Lung (tissue), 12 donors: ENCODE measurements around the gene COPA. TPM values are rescaled to one million over a fixed set of nuclear protein-coding genes. Genes with fewer than 3 reads are reported as not detected.

ENCODE experiments used
- ATAC-seq: fragments of 200-7000 bp; cut with Tn5 transposase; one replicate; pipeline ENCODE4 v1.9.1; 2020; ENCODE audit warnings: moderate number of reproducible peaks; ENCODE audit not compliant: insufficient read depth, low FRiP score
- DNase-seq, 3 donors: peaks; one replicate each; pipeline ENCODE4 v3.0.0-alpha.2; 2013 to 2017
- H3K27ac ChIP-seq, 2 donors: one replicate each; pipeline ENCODE4 v1.5.1; 2013; ENCODE audit warnings: mild to moderate bottlenecking in 2 of 2, moderate library complexity in 2 of 2, control low read depth in 1 of 2, inconsistent platforms in 1 of 2, low read depth in 1 of 2, low read length in 1 of 2
- H3K27me3 ChIP-seq, 3 donors: one replicate each; pipeline ENCODE4 v1.5.1; 2013; ENCODE audit warnings: low read length in 2 of 3; ENCODE audit not compliant: control insufficient read depth in 3 of 3, insufficient read depth in 3 of 3
- H3K36me3 ChIP-seq, 4 donors: one replicate each; pipeline ENCODE4 v1.5.1; 2013; ENCODE audit warnings: low read length in 4 of 4, mild to moderate bottlenecking in 1 of 4, moderate library complexity in 1 of 4; ENCODE audit not compliant: control insufficient read depth in 4 of 4, insufficient read depth in 4 of 4
- H3K4me1 ChIP-seq, 5 donors: one replicate each; pipeline ENCODE4 v1.5.1; 2013; ENCODE audit warnings: low read length in 5 of 5, mild to moderate bottlenecking in 2 of 5, moderate library complexity in 1 of 5; ENCODE audit not compliant: control insufficient read depth in 5 of 5, insufficient read depth in 5 of 5
- H3K4me3 ChIP-seq: one replicate; pipeline ENCODE4 v1.5.1; 2013; ENCODE audit warnings: mild to moderate bottlenecking, control low read depth, moderate library complexity
- H3K9ac ChIP-seq, 2 donors: one replicate each; pipeline ENCODE4 v1.5.1; 2013; ENCODE audit warnings: low read length in 2 of 2, control low read depth in 1 of 2; ENCODE audit not compliant: insufficient read depth in 1 of 2
- H3K9me3 ChIP-seq, 4 donors: one replicate each; pipeline ENCODE4 v1.5.1; 2013; ENCODE audit warnings: low read length in 3 of 4, mild to moderate bottlenecking in 1 of 4, moderate library complexity in 1 of 4; ENCODE audit not compliant: control insufficient read depth in 4 of 4, insufficient read depth in 3 of 4
- CTCF ChIP-seq: IDR thresholded peaks from 2 replicates; pipeline ENCODE4 v1.5.1; 2012; ENCODE audit warnings: mild to moderate bottlenecking; ENCODE audit errors: control extremely low read depth, extremely low read depth
- WGBS, 2 donors: extraction: QIAGEN DNeasy Blood & Tissue Kit; methylation state at CpG; one replicate each; pipeline ENCODE4 v1.1.7; 2013; 5-methylcytosine and 5-hydroxymethylcytosine counted together
- polyA plus RNA-seq, 2 donors: library from polyadenylated mRNA; stranded (reverse); fragments of 200-250 nt; gene quantifications; one replicate each; pipeline ENCODE4 v1.2.1, GENCODE V29; 2013
- total RNA-seq, 2 donors: library from RNA; depleted of rRNA in 1 of 2; stranded (reverse); fragments of >200 nt in 1 of 2; gene quantifications; one replicate each; pipeline ENCODE4 v1.2.1, GENCODE V29; 2014 to 2021
- donor health status: control.
- donor health status: control.
- donor health status: Bipolar disorder and iron deficiency.
- donor health status: healthy.
- donor health status: DM: yes; HTN: yes; CAD: no.

COPA gene
- total and polyA plus RNA-seq, 4 donors: 64.6 to 159 (median 125) TPM

GRCh38 chr1:160354388-160354985, 11.4 kb upstream of the COPA start:
- peaks cover 0 to 7% (median 0%) of the 10 kb centered on the region in 5 donors for H3K4me1 ChIP-seq
- WGBS, 2 donors: 76 to 86% methylated on average over 5 of the region's 5 CpGs

GRCh38 chr1:160353223-160353622, 10.2 kb upstream of the COPA start:
- peaks cover 0 to 5% (median 0%) of the 10 kb centered on the region in 4 donors for H3K9me3 ChIP-seq
- H3K36me3 ChIP-seq: peaks cover 49 to 73% (median 62%) of the 10 kb centered on the region in 4 donors
- ATAC-seq (no peak), DNase-seq (no peak)
- H3K4me1 ChIP-seq: peaks cover 0 to 7% (median 0%) of the 10 kb centered on the region in 5 donors
- H3K27me3 ChIP-seq: no peaks in the 10 kb centered on the region
- H3K9ac ChIP-seq: no peak overlapping the region
- no peak overlapping the region for H3K4me3 ChIP-seq
- no peak overlapping the region for H3K27ac ChIP-seq
- TF ChIP-seq CTCF: no peak
- 96 to 100% methylated on average over 2 of the region's 2 CpGs for WGBS, 2 donors

More at GRCh38 chr1:160354388-160354985, 11.4 kb upstream of the COPA start:
- H3K27ac ChIP-seq: no peak overlapping the region
- no peak for DNase-seq
- TF ChIP-seq CTCF: no peak
- ATAC-seq: no peak
- no peak overlapping the region for H3K4me3 ChIP-seq
- H3K36me3 ChIP-seq: peaks cover 49 to 71% (median 56%) of the 10 kb centered on the region in 4 donors
- no peaks in the 10 kb centered on the region for H3K27me3 ChIP-seq
- H3K9me3 ChIP-seq: peaks cover 0 to 5% (median 0%) of the 10 kb centered on the region in 4 donors
- no peak overlapping the region for H3K9ac ChIP-seq

GRCh38 chr1:160352555-160352954, 9.5 kb upstream of the COPA start:
- no peak for TF ChIP-seq CTCF
- DNase-seq (no peak), ATAC-seq (no peak)
- H3K4me3 ChIP-seq: no peak overlapping the region
- 93% methylated on average over 8 of the region's 8 CpGs for WGBS, 2 donors
- peaks cover 46 to 70% (median 61%) of the 10 kb centered on the region in 4 donors for H3K36me3 ChIP-seq
- peaks cover 0 to 7% (median 0%) of the 10 kb centered on the region in 5 donors for H3K4me1 ChIP-seq
- H3K9me3 ChIP-seq: peaks cover 0 to 5% (median 0%) of the 10 kb centered on the region in 4 donors
- H3K9ac ChIP-seq: no peak overlapping the region
- no peak overlapping the region for H3K27ac ChIP-seq
- H3K27me3 ChIP-seq: no peaks in the 10 kb centered on the region
